GM19452 (cell line): ENCODE results near the gene NUBP1.
"Not testable (repeated sequence)": the region's sequence is repeated elsewhere in the genome, so short reads cannot be mapped to it uniquely, and the experiment has no call there.

ENCODE experiments used
- ATAC-seq: cut with Tn5 transposase; IDR thresholded peaks from one replicate; pipeline ENCODE4 v1.9.1; 2021; ENCODE audit not compliant: unreplicated experiment

NUBP1 gene

GRCh38 chr16:10750793-10751192, 7.2 kb downstream of the NUBP1 start:
- ATAC-seq, result no peak

GRCh38 chr16:10751291-10751697, 7.7 kb downstream of the NUBP1 start:
- ATAC-seq, result no peak

GRCh38 chr16:10752843-10753523, 9.3 kb downstream of the NUBP1 start:
- ATAC-seq, result no peak

- ATAC-seq, result no peak
Observed at GRCh38 chr16:10753670-10754069, 10.0 kb downstream of the NUBP1 start.

DNA sequence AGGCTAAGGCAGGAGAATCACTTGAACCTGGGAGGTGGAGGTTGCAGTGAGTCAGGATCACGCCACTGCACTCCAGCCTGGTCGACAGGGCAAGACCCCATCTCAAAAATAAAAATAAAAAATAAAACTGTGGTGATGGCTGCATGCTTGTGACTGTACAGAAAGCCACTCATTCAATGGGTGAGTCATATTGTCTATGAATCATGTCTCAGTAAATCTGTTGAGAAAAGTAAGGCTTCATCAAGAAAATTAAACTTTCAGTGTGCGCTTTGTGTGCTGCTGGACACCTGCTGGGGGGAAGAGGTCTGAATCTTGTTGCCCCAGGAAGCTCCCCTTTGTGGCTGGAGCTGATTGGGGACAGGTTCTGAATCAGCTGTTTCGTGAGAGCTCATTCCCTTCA, 11.3 kb downstream of the NUBP1 start:
- ATAC-seq, result no peak

- ATAC-seq, result no peak
Observed at GRCh38 chr16:10756574-10756973, 12.9 kb downstream of the NUBP1 start.

- no peak for ATAC-seq
Observed at GRCh38 chr16:10760858-10761257, 17.2 kb downstream of the NUBP1 start.

DNA sequence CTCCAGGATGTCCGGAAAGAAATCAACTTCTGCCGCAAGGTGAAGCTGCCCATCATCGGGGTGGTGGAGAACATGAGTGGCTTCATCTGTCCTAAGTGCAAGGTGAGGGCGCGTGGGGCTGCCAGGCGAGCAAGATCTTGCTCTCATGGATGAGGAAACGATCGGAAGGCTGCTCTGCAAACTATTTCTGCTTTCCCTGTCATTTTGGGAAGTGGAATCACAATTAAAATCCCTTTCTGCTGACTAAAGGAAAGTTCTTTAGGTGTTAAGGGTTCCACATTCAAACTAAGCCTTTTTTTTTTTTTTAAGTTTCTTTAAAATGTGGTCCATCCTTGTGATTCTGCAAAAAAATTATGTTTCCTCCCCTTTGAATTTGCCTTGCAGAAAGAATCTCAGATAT, 17.7 kb downstream of the NUBP1 start:
- ATAC-seq, result no peak

DNA sequence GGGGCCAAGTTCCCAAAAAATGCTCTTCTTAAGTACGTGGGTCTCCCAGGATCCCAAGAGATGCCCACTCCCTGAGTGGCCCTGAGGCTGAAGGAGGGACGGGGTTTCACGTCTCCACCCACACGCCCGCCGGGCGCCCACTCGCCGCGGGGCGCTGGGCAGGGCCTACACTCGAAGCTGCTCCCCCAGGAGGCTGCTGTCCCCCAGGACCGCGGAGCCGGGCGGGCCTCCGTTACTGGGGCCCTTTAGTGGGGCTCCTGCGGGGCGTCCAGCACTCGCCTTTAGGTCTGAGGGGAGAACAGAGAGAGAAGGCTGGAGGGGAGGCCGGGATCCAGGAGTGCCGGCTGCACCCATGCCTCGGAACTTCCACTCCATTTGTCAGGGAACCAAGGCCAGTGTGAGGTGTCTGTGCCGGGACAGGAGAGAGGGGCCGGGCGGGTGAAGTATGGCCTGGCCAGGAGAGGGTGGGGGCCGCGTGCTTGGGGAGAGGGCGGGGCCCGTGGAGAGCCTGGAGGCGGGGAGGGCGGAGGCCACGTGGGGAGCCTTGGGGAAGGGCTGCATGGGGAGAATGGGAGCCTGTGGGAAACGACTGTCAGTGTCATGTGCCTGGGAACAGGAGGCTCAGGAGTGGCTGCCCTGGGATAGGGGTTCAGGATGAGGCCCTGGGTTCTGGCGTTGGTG, 18.8 kb downstream of the NUBP1 start:
- ATAC-seq, result no peak

- ATAC-seq, result no peak
Observed at GRCh38 chr16:10763456-10763855, 19.8 kb downstream of the NUBP1 start.

DNA sequence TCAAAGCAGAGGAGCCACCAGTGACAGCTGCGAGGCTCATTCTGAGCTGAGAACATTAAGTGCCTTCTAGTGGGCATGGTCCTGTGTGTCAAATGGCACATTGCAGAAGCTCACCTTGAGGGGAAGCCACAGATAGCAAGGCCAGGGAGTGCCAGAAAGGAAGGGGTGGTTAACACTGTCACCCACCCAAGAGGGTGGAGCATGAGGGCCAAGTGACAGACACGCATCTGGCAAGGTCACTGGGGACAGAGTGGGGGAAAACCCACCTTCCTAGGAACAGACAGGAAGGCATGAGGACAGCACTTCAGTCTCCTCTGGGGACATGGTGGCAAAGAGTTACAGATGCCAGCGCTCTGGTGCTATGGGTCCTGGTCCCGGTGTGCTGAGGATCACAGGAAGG, 22.1 kb downstream of the NUBP1 start:
- peak; percentile 72 for ATAC-seq

GRCh38 chr16:10767127-10767526, 23.5 kb downstream of the NUBP1 start:
- ATAC-seq, result no peak

DNA sequence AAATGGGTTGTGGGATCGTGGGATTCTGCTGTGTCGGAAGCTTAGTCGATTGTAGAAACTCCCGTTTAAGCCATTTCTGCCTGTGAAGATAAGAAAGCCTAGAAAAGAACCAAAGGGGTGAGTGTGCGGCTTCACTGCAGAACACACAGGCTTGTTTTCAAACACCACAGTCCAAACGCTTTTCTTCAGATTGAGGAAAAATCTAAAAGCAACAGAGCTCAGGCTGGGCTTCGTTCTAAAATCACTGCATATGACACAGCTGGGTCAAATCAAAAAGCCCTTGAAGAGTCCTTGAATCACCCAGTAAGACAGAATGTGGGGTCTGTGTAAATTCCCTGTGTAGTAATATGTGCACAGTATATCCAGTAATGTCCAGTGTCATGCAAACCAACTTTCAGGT, 25.7 kb downstream of the NUBP1 start:
- ATAC-seq, result no peak

- ATAC-seq, result no peak
Observed at GRCh38 chr16:10770907-10771306, 27.3 kb downstream of the NUBP1 start.

GRCh38 chr16:10776280-10776679, 32.6 kb downstream of the NUBP1 start:
- peak; percentile 78 for ATAC-seq

DNA sequence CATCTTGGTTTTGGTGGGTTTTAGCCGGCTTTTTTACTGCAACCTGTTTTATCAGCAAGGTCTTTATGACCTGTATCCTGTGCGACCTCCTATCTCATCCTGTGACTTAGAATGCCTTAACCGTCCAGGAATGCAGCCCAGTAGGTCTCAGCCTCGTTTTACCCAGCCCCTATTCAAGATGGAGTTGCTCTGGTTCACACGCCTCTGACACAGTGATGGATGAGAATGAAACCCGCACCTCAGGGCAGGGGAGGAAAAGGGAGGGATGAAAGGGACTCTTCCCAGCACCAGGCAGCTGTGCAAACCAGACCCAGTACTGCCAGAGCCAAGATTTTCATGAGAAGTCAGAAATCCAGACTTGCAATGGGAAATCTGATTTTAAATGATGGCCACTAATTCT, 33.3 kb downstream of the NUBP1 start:
- not testable (repeated sequence) for ATAC-seq

GRCh38 chr16:10777356-10777755, 33.7 kb downstream of the NUBP1 start:
- ATAC-seq, result no peak

DNA sequence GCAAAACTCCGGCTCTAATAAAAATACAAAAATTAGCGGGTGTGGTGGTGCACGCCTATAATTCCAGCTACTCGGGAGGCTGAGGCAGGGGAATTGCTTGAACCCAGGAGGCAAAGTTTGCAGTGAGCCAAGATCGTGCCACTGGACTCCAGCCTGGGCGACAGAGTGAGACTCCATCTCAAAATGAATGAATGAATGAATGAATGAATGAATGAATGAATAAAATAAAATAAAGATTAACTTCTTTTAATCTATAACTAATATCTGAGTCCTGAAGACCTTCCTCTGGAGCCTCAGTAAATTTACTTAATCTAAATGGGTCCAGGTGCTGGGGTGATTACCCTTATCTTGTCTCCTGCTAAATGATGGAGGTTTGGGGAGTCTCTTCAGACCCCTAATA, 36.3 kb downstream of the NUBP1 start:
- ATAC-seq, result not testable (repeated sequence)

DNA sequence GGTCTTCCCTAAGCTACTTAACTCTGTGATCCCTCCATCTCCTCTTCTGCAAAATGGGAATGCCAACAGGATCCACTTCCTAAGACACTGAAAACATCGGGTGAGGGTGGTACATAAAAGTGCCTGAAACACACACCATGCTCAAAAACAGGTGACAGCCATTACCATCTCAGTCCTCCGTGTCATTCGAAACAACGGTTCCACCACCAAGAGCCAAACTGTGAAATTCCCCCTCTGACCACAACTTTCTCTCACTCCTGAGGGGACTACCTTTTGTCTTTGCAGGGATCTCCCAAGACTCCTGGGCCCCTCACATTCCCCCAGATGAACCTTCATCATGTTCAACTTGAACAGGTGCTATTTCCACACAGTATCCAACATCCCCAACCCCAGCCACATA, 37.0 kb downstream of the NUBP1 start:
- ATAC-seq, result no peak

DNA sequence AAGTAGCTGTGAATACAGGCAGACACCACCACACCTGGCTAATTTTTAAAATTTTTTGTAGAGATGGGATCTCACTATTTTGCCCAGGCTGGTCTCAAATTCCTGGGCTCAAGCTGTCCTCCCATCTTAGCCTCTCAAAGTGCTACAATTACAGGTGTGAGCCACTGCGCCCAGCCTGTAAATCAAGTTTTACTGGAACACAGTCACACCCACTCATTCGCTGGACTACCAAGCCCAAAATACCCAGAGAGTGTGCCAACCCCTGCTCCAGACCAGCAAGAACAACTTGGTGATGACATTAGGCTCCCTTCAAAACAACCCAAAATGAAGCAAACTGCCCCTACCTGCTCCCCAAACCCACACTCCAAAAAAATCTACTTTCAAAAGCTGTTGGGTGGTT, 39.0 kb downstream of the NUBP1 start:
- no peak for ATAC-seq

GRCh38 chr16:10787304-10787703, 43.7 kb downstream of the NUBP1 start:
- ATAC-seq, result no peak

GRCh38 chr16:10788630-10789029, 45.0 kb downstream of the NUBP1 start:
- not testable (repeated sequence) for ATAC-seq

GRCh38 chr16:10791048-10791447, 47.4 kb downstream of the NUBP1 start:
- no peak for ATAC-seq
